Cardiac fibroblast (primary cell): ENCODE results near the gene MPZL2.
A peak's percentile ranks its signal among the peaks of the same experiment; 100 is the strongest.

Experiments used
- DNase-seq, 2 donors: peaks; one replicate each; pipeline versions ENCODE4 v3.0.0 to v3.0.0-alpha.2; 2010; ENCODE audit warnings: low read depth in 2 of 2
- H3K4me3 ChIP-seq, 2 donors: replicated peaks in 1 of 2; 1 replicate in 1 of 2; 2 replicates in 1 of 2; pipeline ENCODE4 v1.5.1; 2011; ENCODE audit warnings: low read depth in 2 of 2, low read length in 2 of 2, mild to moderate bottlenecking in 2 of 2, moderate library complexity in 1 of 2
- TF ChIP-seq, protein P1 (sequence below): IDR thresholded peaks from one replicate; pipeline ENCODE4 v1.5.1; 2011; ENCODE audit warnings: low read depth, mild to moderate bottlenecking, low read length, inconsistent platforms

The MPZL2 gene

DNA sequence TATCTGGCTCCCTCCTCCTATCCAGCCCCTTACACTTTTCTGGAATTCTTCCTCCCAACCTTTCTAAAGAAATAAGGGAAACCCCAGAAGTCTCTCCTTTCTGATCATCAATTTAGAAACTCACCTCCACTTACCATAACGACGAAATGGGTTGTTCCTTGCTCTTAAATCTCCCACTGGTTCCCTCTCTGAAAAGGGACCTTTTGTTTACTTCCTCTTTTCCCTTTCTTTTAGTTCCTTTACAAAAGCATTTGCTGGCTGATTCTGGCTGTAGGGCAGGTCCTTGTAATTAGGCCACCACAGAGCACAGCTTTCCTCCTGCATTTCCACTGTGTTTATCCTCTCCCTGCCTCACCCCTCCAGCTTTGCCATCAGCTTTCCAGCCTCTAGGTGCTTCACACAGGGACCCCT, 51.3 kb downstream of the MPZL2 start:
- DNase-seq: no peak
- H3K4me3 ChIP-seq: no peak overlapping the region
- TF ChIP-seq, protein P1, sequence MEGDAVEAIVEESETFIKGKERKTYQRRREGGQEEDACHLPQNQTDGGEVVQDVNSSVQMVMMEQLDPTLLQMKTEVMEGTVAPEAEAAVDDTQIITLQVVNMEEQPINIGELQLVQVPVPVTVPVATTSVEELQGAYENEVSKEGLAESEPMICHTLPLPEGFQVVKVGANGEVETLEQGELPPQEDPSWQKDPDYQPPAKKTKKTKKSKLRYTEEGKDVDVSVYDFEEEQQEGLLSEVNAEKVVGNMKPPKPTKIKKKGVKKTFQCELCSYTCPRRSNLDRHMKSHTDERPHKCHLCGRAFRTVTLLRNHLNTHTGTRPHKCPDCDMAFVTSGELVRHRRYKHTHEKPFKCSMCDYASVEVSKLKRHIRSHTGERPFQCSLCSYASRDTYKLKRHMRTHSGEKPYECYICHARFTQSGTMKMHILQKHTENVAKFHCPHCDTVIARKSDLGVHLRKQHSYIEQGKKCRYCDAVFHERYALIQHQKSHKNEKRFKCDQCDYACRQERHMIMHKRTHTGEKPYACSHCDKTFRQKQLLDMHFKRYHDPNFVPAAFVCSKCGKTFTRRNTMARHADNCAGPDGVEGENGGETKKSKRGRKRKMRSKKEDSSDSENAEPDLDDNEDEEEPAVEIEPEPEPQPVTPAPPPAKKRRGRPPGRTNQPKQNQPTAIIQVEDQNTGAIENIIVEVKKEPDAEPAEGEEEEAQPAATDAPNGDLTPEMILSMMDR: no peak

- DNase-seq: no peak
- H3K4me3 ChIP-seq: no peak overlapping the region
- TF ChIP-seq, protein P1: no peak
Observed at GRCh38 chr11:118212131-118212725, 51.9 kb downstream of the MPZL2 start.

DNA sequence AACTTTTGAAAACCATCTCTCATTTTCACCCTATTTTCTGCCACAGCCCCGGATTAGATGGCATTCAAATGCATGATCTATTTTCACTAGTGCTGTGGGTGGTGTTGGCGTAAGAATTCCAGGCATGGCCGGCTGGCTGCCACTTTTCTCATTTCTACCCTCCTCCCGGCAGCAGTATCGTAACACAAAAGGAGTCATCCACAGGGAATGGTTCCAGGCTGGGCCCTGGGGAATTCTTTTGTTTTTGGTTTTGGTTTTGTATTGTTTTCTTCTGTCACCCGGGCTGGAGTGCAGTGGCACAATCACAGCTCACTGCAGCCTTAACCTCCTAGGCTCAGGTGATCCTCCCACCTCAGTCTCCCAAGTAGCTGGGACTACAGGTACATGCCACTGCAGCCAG, 53.1 kb downstream of the MPZL2 start:
- no peak overlapping the region for H3K4me3 ChIP-seq
- DNase-seq: peak; percentile 48 to 71
- TF ChIP-seq, protein P1: no peak

DNA sequence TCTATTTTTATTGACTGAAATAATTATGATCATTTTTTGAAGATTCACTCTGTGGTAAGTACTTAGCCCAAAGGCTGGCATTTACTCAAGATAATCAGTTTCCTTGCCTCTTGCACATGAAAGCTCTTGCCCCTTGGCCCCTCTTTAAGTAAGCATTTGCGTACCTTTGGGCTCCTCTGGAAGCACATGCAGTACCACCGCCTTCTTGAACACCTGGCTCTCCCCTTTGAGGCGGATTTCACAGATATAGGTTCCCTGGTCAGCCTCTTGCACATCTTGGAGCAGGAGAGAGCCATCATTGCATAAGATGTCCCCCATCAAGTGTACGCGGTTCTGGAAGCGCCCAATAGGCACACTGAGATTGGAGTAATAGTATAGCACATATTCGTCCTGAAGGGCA, 53.8 kb downstream of the MPZL2 start:
- TF ChIP-seq, protein P1: no peak
- DNase-seq: no peak
- no peak overlapping the region for H3K4me3 ChIP-seq

DNA sequence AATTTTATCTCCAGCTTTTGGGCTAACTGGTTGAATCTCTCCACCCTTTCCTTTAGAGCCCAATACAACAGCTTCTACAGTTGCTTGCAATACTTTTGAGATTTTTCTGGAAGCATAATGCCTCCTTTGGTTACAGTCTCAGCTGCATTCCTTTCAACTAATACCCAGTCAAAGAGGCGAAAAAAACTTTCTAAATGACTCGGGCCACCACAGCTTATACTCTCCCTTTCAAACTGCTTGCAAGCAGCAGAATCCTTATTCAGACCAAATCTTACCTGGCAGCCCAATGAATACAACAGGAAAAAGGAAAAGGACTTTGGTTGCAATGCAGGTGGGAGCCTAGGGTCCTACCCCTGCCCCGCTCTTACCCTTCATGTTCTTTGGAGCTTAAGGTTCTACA, 55.1 kb downstream of the MPZL2 start:
- H3K4me3 ChIP-seq: no peak overlapping the region
- TF ChIP-seq, protein P1: no peak
- DNase-seq: no peak

GRCh38 chr11:118207079-118207478, 57.0 kb downstream of the MPZL2 start:
- DNase-seq: no peak
- TF ChIP-seq, protein P1: no peak
- no peak overlapping the region for H3K4me3 ChIP-seq
